ENCODE results near the gene KRT7.

Gene KRT7

GRCh38 chr12:52232674-52233461 lies at the start of gene KRT7:
TSS of gene KRT7 (plus strand) at chr12:52233243. CDS start at chr12:52233297, 54 bp downstream.
- no peak for DNase-seq (ENCODE audit: low read depth in 2 of 2)

GRCh38 chr12:52183544-52183910 lies 49.5 kb upstream of the KRT7 start:
- no peak for DNase-seq (ENCODE audit: low read depth in 2 of 2)

- no peak for DNase-seq (ENCODE audit: low read depth in 2 of 2)
These were observed 49.1 kb upstream of the KRT7 start for GRCh38 chr12:52183971-52184370.

GRCh38 chr12:52184813-52185212 lies 48.2 kb upstream of the KRT7 start:
- DNase-seq (ENCODE audit: low read depth in 2 of 2): no peak

GRCh38 chr12:52185400-52185967 lies 47.6 kb upstream of the KRT7 start:
- no peak for DNase-seq (ENCODE audit: low read depth in 2 of 2)

- DNase-seq (ENCODE audit: low read depth in 2 of 2): no peak
These were observed 46.8 kb upstream of the KRT7 start for GRCh38 chr12:52186118-52186840.

GRCh38 chr12:52187206-52187605 lies 45.8 kb upstream of the KRT7 start:
- no peak for DNase-seq (ENCODE audit: low read depth in 2 of 2)

- DNase-seq (ENCODE audit: low read depth in 2 of 2): no peak
These were observed 45.4 kb upstream of the KRT7 start for GRCh38 chr12:52187640-52188039.

GRCh38 chr12:52188658-52189057 lies 44.4 kb upstream of the KRT7 start:
- no peak for DNase-seq (ENCODE audit: low read depth in 2 of 2)

- DNase-seq (ENCODE audit: low read depth in 2 of 2): no peak
These were observed 43.5 kb upstream of the KRT7 start for GRCh38 chr12:52189376-52190174.

- DNase-seq (ENCODE audit: low read depth in 2 of 2): no peak
These were observed 41.9 kb upstream of the KRT7 start for GRCh38 chr12:52190860-52191729.

GRCh38 chr12:52191841-52192791 lies 40.9 kb upstream of the KRT7 start, which contains the start of gene KRT80:
TSS of gene KRT80 (minus strand) at chr12:52192014. CDS start at chr12:52191902, 112 bp downstream.
- DNase-seq (ENCODE audit: low read depth in 2 of 2): no peak

- DNase-seq (ENCODE audit: low read depth in 2 of 2): no peak
These were observed 39.5 kb upstream of the KRT7 start for GRCh38 chr12:52193532-52193931.

- DNase-seq (ENCODE audit: low read depth in 2 of 2): no peak
These were observed 39.1 kb upstream of the KRT7 start for GRCh38 chr12:52193991-52194390.

- no peak for DNase-seq (ENCODE audit: low read depth in 2 of 2)
These were observed 37.8 kb upstream of the KRT7 start for GRCh38 chr12:52195065-52195730.

GRCh38 chr12:52197371-52198231 lies 35.4 kb upstream of the KRT7 start:
- no peak for DNase-seq (ENCODE audit: low read depth in 2 of 2)

GRCh38 chr12:52198454-52199215 lies 34.4 kb upstream of the KRT7 start:
- DNase-seq (ENCODE audit: low read depth in 2 of 2): no peak

Measured in activated CD4-positive, alpha-beta T cell treated with anti-CD3 and anti-CD28 coated beads for 24 hours (primary cell).